ENCODE measurements around the gene PSMA7. TPM values are rescaled to one million over a fixed set of nuclear protein-coding genes. Genes with fewer than 3 reads are reported as not detected.
"Not testable (repeated sequence)": the region's sequence is repeated elsewhere in the genome, so short reads cannot be mapped to it uniquely, and the experiment has no call there.

The PSMA7 gene
- total RNA-seq, 1 donor from 2014 or later: 230 TPM

DNA sequence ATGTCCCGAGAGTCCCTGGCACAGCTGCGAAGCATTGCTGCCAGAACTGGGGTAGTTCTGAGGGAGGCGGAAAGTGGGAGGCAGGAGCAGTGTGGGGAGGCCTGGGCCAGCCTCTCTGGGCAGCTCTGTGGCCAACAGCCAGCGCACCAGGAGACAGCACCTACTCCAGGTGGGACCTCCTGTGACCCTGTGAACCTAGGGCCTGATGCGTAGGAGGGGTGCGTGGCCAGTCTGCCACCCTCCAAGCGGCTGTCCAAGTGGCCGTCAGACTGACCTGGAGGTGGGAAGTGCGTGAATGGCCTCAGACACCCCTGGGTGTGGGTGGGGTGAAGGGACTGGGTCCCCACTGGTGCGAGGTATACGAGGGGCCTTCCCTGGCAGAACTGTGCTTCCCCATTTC, 15.9 kb upstream of the PSMA7 start:
- intact Hi-C loops (cut with DNase I): no loop called here
- ATAC-seq (no peak), DNase-seq (ENCODE audit: missing footprints) (peak; percentile 14)

DNA sequence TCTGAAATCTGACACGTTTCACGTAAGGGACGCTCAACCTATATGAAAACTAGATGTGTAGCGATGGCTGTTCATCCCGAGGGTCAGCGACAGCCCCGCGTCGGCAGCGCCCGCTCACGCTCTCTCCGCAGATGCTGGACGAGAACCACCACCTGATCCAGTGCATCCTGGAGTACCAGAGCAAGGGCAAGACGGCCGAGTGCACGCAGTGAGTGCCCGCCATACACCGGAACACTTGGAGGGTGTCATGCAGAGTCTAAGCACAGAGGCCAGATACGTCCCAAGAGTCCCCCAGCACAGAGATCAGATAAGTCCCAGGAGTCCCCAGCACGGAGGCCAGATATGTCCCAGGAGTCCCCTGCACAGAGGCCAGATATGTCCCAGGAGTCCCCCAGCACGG, 15.3 kb upstream of the PSMA7 start:
- ATAC-seq (no peak), DNase-seq (ENCODE audit: missing footprints) (peak; percentile 58)
- intact Hi-C loops (cut with DNase I): no loop called here

- intact Hi-C loops (cut with DNase I): no loop called here
- DNase-seq (ENCODE audit: missing footprints) (no peak), ATAC-seq (no peak)
Observed at GRCh38 chr20:62158088-62158400, 14.8 kb upstream of the PSMA7 start.

DNA sequence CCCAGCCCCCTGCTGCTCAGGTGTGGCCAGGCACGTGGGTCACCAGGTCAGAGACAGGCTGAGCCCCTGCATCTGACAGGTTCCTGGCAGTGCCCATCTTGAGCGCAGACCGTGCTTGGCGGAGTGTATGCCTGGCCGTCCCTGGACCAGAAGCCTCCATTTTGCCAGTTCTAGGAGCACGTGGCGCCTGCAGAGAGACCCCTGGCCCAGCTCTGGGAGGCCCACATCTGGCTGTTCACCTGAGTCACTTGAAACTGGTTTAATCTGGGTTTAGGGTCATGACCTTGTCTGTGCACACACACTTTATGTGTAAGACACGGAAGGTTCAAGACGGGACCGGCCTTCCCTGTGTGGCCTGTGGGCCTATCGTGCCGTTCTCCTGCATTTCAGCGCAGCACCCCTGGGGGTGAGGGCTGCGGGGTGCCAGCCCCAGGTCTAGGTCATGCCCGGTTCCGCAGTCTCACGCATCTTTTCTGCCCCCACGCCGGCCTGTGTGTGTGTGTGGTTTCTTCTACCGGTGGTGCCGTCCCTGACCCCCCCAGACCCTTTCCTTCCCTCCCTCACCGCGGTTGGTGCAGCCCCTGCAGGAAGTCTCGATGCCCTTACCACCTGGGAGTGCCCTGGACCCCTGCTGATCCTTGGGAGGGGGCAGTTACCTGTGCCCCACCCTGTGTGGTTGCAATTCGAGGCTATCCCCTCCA, 14.3 kb upstream of the PSMA7 start:
- ATAC-seq (no peak), DNase-seq (ENCODE audit: missing footprints) (peak; percentile 11)
- intact Hi-C loops (cut with DNase I): loop anchor here (2.0 kb wide), 1 partner anchor 147 kb away; no protein-coding TSS in a partner anchor

- peak; percentile 87 for DNase-seq (ENCODE audit: missing footprints)
- ATAC-seq: peak; percentile 75
- intact Hi-C loops (cut with DNase I): loop anchor here (2.0 kb wide), 1 partner anchor 146 kb away; no protein-coding TSS in a partner anchor
Observed at GRCh38 chr20:62156592-62157386, 13.6 kb upstream of the PSMA7 start.

- DNase-seq (ENCODE audit: missing footprints) (peak; percentile 59), ATAC-seq (no peak)
- intact Hi-C loops (cut with DNase I): loop anchor here (2.0 kb wide), 1 partner anchor 145 kb away; no protein-coding TSS in a partner anchor
Observed at GRCh38 chr20:62156254-62156556, 13.0 kb upstream of the PSMA7 start.

- ATAC-seq: no peak
- peak; percentile 41 for DNase-seq (ENCODE audit: missing footprints)
- intact Hi-C loops (cut with DNase I): loop anchor here (2.0 kb wide), 1 partner anchor 145 kb away; no protein-coding TSS in a partner anchor
Observed at GRCh38 chr20:62155428-62156253, 12.4 kb upstream of the PSMA7 start.

- intact Hi-C loops (cut with DNase I): no loop called here
- no peak for ATAC-seq
- peak; percentile 57 for DNase-seq (ENCODE audit: missing footprints)
Observed at GRCh38 chr20:62151835-62152364, 8.7 kb upstream of the PSMA7 start.

GRCh38 chr20:62151225-62151624, 8.0 kb upstream of the PSMA7 start:
- peak; percentile 46 for DNase-seq (ENCODE audit: missing footprints)
- ATAC-seq: no peak
- intact Hi-C loops (cut with DNase I): no loop called here

GRCh38 chr20:62150310-62150575, 7.0 kb upstream of the PSMA7 start:
- ATAC-seq (no peak), DNase-seq (ENCODE audit: missing footprints) (no peak)
- intact Hi-C loops (cut with DNase I): no loop called here

GRCh38 chr20:62149532-62150309, 6.5 kb upstream of the PSMA7 start:
- no peak for ATAC-seq
- peak; percentile 54 for DNase-seq (ENCODE audit: missing footprints)
- intact Hi-C loops (cut with DNase I): loop anchor here (10.0 kb wide), 1 partner anchor 225 kb away; no protein-coding TSS in a partner anchor

DNA sequence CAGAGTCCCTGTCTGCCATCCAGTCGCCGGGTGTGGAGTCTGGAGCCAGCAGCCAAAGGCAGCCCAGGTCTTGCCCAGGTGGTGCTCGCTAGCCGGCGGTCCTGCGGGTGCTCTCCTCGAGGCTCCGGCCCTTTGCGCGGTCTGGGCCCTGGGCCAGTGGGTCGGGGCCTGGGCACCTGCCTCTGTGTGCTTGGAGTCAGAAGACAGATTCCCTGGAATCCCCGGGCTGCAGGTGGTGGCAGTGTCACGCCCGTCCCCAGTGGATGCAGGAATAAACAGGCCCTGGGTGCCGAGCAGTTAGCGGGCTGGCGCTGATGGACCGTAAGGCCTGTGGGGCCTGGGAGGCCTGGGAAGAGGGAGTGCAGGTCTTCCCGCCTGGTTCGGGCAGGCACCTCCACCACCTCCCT, 5.7 kb upstream of the PSMA7 start:
- ATAC-seq (no peak), DNase-seq (ENCODE audit: missing footprints) (peak; percentile 51)
- intact Hi-C loops (cut with DNase I): loop anchor here (10.0 kb wide), 1 partner anchor 226 kb away; no protein-coding TSS in a partner anchor

- DNase-seq (ENCODE audit: missing footprints); ATAC-seq: not testable (repeated sequence)
- intact Hi-C loops (cut with DNase I): loop anchor here (10.0 kb wide), 1 partner anchor 226 kb away; no protein-coding TSS in a partner anchor
Observed at GRCh38 chr20:62148383-62148782, 5.2 kb upstream of the PSMA7 start.

DNA sequence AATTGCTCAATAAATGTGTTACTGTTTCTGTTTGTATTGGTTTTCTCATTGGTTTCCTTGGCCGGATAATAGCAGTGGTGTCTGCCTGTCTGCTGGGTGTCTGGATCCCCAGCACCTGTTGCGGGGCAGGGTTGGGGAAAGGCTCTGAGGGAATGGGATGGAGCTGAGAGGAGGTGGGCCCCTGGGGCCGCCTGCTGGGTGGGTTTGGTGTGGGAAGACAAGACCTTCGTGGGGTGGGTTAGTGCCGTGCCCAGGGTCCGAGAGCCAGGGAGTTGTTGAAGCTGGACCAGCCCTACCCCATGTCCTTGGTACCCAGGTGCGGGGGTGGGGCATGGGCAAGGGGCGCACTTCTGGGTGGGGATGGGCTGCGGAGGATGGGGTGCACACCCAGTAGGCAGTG, 4.3 kb upstream of the PSMA7 start:
- DNase-seq (ENCODE audit: missing footprints): peak; percentile 56
- intact Hi-C loops (cut with DNase I): loop anchor here (10.0 kb wide), 1 partner anchor 227 kb away; no protein-coding TSS in a partner anchor
- ATAC-seq: no peak

- intact Hi-C loops (cut with DNase I): loop anchor here (10.0 kb wide), 1 partner anchor 228 kb away; no protein-coding TSS in a partner anchor
- ATAC-seq (no peak), DNase-seq (ENCODE audit: missing footprints) (peak; percentile 62)
Observed at GRCh38 chr20:62147125-62147524, 3.9 kb upstream of the PSMA7 start.

GRCh38 chr20:62146019-62146755, 3.0 kb upstream of the PSMA7 start:
- ATAC-seq: no peak
- peak; percentile 48 for DNase-seq (ENCODE audit: missing footprints)
- intact Hi-C loops (cut with DNase I): loop anchor here (10.0 kb wide), 1 partner anchor 229 kb away; no protein-coding TSS in a partner anchor

DNA sequence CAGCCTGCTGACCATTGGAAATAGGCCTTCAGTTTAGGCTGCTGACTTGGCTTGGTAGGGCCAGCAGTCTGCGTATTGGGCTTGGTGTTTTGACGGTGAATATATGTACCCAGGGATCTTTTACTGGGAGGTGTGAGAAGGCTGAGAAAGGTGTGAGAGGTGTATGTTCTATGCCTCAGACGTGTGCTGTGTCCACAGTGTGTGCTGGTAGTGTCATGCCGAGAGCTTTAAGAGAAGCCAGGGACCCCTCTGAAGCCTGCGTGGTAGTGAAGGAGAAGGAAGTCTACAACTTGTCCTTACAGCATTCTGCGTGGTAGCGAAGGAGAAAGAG, 2.5 kb upstream of the PSMA7 start:
- intact Hi-C loops (cut with DNase I): loop anchor here (10.0 kb wide), 1 partner anchor 229 kb away; no protein-coding TSS in a partner anchor
- no peak for ATAC-seq
- peak; percentile 8 for DNase-seq (ENCODE audit: missing footprints)

Data from Right ventricle myocardium inferior (tissue), 1 donor.